MM.1S (cell line): ENCODE measurements around the gene ACTN1.

Experiments used
- CTCF ChIP-seq: fragments of 300-600 bp; sonication (generic); IDR thresholded peaks from 2 replicates; pipeline ENCODE4 v1.5.1; 2016; ENCODE audit warnings: antibody characterized with exemption, low read length, mixed read lengths
- EZH2 ChIP-seq: fragments of 300-600 bp; sonication (generic); optimal IDR thresholded peaks from 2 replicates; pipeline ENCODE3; 2017; ENCODE audit warnings: low read depth, mild to moderate bottlenecking, antibody characterized with exemption, low read length, mixed read lengths

DNA sequence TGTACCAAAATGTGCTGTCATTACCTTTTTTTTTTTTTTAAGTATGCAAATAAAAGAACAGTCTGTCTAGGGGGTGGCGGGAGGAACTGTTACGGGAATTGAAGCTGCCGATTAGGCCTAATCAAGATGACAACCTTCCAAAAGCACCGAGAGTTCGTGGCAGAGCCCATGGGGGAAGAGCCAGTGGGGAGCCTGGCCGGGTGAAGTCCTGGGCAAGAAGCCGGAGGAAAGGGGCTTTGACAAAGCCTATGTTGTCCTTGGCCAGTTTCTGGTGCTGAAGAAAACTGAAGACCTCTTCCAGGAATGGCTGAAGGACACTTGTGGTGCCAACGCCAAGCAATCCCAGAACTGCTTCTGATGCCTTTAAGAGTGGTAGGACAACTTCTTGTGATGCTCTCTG lies 42.6 kb downstream of the ACTN1 start:
- TF ChIP-seq CTCF (no peak), EZH2 (no peak)
